ENCODE measurements around the gene ABHD18. TPM values are rescaled to one million over a fixed set of nuclear protein-coding genes. Genes with fewer than 3 reads are reported as not detected.

ABHD18 gene
- total RNA-seq, 1 experiment from 2014 or later: 16.3 TPM

DNA sequence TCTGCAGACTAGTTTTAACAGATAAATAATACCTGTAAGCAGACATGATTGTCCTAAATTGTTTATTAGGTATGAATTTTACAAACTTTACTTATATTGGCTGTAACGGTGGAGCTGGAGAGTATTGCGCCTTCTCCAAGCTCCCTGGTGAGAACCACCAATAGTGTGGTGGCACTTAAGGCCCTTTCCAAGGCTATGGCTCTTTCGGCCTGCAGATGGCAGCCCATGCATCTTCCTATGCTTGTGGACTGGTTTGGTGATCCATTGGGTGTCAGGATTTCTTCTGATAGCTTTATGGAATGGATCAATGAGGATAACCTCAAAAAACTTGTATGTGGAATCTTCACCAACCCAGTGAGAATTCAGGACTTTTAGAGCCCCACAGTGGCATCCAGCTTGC is 103.7 kb downstream of the ABHD18 start:
- Histone ChIP-seq H4K91ac (ENCODE audit: insufficient read length, low read depth, low read length) (no peak overlapping the region), H2BK20ac (ENCODE audit: low read depth, low read length, poor library complexity, severe bottlenecking) (no peak overlapping the region), H3K4ac (ENCODE audit: low read depth, low read length) (no peak overlapping the region), H2BK15ac (ENCODE audit: low read depth, low read length) (no peak overlapping the region), H3K23me2 (ENCODE audit: insufficient read length, low read depth, low read length, poor library complexity, severe bottlenecking) (no peaks in the 10 kb centered on the region), H3K9ac (ENCODE audit: extremely low read depth, insufficient read length, low read length) (no peak overlapping the region), H2AFZ (ENCODE audit: low read length) (no peak overlapping the region), H3K4me2 (ENCODE audit: insufficient read depth, insufficient read length, low read length) (no peak overlapping the region), H2BK12ac (ENCODE audit: insufficient read length, low read depth, low read length) (no peak overlapping the region), H3K79me1 (ENCODE audit: insufficient read depth, low read depth, low read length, poor library complexity, severe bottlenecking) (peaks cover 7% of the 10 kb centered on the region), H2BK120ac (ENCODE audit: low read depth, low read length, poor library complexity, severe bottlenecking) (no peak overlapping the region), H2AK5ac (ENCODE audit: insufficient read length, low read length) (no peak overlapping the region), H4K5ac (ENCODE audit: insufficient read length, low read depth, low read length) (no peak overlapping the region), H3K18ac (ENCODE audit: insufficient read length, low read depth, low read length) (no peak overlapping the region), H3K27me3 (ENCODE audit: insufficient read depth, low read length) (no peaks in the 10 kb centered on the region), H2BK5ac (ENCODE audit: insufficient read length, low read length) (no peak overlapping the region), H3K4me1 (ENCODE audit: insufficient read depth, low read length) (no peaks in the 10 kb centered on the region), H3K14ac (ENCODE audit: insufficient read depth, low read length) (no peak overlapping the region), H3K9me3 (ENCODE audit: control insufficient read depth, low read depth, low read length) (no peaks in the 10 kb centered on the region), H4K8ac (replicated peaks; ENCODE audit: insufficient read length, low read depth, low read length) (no peak overlapping the region), H3K56ac (ENCODE audit: insufficient read length, low read depth, low read length) (no peak overlapping the region), H3T11ph (ENCODE audit: low read length) (no peak overlapping the region), H3K27ac (ENCODE audit: insufficient read length, low read depth, low read length) (no peak overlapping the region), H4K20me1 (ENCODE audit: control insufficient read depth, insufficient read depth, insufficient read length) (no peaks in the 10 kb centered on the region), H3K23ac (ENCODE audit: insufficient read length, low read depth, low read length) (no peak overlapping the region), H3K79me2 (ENCODE audit: insufficient read depth, low read length) (peaks cover 11% of the 10 kb centered on the region; the same call in 1 of the 2 replicates)
- DNase-seq: peak; percentile 69
- no peaks in the 10 kb centered on the region for H3K27me3 Mint-ChIP-seq (ENCODE audit: low read depth)
- peaks cover 0 to under 1% (median 0%) of the 10 kb centered on the region in 3 experiments; a peak in 3 of 7 replicates for H3K36me3 Mint-ChIP-seq (ENCODE audit: insufficient read depth in 1 of 3, low read depth in 3 of 3)
- no peak overlapping the region for H3K4me3 Mint-ChIP-seq
- peaks cover 9 to 11% of the 10 kb centered on the region in 2 experiments for H3K4me1 Mint-ChIP-seq
- H3K27ac Mint-ChIP-seq: no peak overlapping the region
- no peaks in the 10 kb centered on the region for H3K9me3 Mint-ChIP-seq
- no CpG with 5 or more reads among the region's 3 CpGs for WGBS (ENCODE audit: extremely low coverage, insufficient read length, low lambda C conversion rate)
- TF ChIP-seq CTCF (conservative IDR thresholded peaks at IDR 0.05): peak; percentile 64
